ENCODE data around the gene NRXN3. TPM values are rescaled to one million over a fixed set of nuclear protein-coding genes. Genes with fewer than 3 reads are reported as not detected.

Gene NRXN3
- total and polyA plus RNA-seq, 8 donors, result 1.3 to 7.6 (median 1.5) TPM

DNA sequence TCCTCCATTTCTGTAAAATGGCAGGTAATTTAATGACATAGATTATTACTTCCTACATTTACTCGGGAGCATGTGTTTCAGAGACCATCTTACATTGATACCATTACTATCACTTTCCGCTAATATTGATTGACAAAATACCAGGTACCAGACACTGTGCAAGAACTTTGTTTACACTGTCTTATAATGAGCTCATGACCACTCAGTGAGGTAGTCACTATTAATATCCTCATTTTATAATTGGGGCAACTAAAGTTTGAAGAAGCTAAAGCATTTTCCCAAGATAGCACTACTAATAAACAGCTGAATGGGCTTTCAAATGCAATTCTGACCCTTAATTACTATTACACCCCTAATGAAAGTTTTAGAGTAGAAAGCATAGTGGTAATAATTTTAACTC lies 1306.4 kb downstream of the NRXN3 start:
- H3K27ac ChIP-seq, result no peak overlapping the region
- TF ChIP-seq, protein P1, sequence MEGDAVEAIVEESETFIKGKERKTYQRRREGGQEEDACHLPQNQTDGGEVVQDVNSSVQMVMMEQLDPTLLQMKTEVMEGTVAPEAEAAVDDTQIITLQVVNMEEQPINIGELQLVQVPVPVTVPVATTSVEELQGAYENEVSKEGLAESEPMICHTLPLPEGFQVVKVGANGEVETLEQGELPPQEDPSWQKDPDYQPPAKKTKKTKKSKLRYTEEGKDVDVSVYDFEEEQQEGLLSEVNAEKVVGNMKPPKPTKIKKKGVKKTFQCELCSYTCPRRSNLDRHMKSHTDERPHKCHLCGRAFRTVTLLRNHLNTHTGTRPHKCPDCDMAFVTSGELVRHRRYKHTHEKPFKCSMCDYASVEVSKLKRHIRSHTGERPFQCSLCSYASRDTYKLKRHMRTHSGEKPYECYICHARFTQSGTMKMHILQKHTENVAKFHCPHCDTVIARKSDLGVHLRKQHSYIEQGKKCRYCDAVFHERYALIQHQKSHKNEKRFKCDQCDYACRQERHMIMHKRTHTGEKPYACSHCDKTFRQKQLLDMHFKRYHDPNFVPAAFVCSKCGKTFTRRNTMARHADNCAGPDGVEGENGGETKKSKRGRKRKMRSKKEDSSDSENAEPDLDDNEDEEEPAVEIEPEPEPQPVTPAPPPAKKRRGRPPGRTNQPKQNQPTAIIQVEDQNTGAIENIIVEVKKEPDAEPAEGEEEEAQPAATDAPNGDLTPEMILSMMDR (IDR thresholded peaks at IDR 0.05), result no peak
- no peaks in the 10 kb centered on the region for H3K4me1 ChIP-seq
- H3K27me3 ChIP-seq, result no peaks in the 10 kb centered on the region
- DNase-seq (no peak), ATAC-seq (no peak)
- H3K4me3 ChIP-seq, result no peak overlapping the region
- H3K36me3 ChIP-seq, result no peaks in the 10 kb centered on the region
- intact Hi-C loops (cut with DNase I), result no loop called here
- no peaks in the 10 kb centered on the region for H3K9me3 ChIP-seq

DNA sequence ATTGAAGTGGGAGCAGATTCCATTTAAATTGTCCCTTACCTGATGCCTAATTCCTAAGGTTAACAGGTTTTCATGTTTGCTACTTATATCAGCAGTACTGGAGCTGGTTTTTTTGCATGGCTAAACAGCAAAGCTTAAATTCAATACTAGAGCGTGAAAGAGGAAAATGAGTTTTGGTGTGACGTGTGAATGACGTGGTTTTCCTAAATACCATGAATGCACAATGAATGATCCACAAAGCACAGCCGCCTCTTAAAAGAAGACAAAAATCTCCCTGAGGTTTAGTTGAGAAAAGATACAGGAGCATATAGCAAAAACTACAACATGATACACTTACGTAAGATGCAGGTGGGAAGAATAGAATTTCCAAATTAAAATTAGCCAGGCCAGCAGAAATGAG lies 1310.0 kb downstream of the NRXN3 start:
- Histone ChIP-seq H3K36me3 (no peaks in the 10 kb centered on the region), H3K4me3 (no peak overlapping the region), H3K9me3 (no peaks in the 10 kb centered on the region), H3K27ac (no peak overlapping the region), H3K27me3 (no peaks in the 10 kb centered on the region), H3K4me1 (no peaks in the 10 kb centered on the region)
- TF ChIP-seq, protein P1 (IDR thresholded peaks at IDR 0.05), result no peak
- ATAC-seq (no peak), DNase-seq (no peak)
- intact Hi-C loops (cut with DNase I), result no loop called here

DNA sequence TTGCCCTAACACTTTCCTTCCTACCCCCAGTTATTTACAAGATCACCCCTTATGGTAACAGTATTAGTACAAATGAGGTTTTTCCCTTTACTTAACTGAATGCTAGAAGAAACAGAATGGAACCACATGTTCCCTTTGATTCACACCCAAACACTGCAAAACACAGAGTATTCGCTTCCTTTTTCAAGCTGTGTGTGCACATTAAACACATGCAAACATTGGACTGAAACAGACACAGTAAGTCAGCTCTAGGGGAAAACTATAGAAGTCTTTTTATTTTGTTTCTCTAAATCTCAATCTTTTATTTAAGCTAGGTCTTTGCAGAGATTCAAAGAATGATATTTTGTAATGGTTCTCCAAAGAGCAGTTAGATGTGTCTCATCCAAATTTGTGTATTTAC lies 1312.7 kb downstream of the NRXN3 start:
- TF ChIP-seq, protein P1 (IDR thresholded peaks at IDR 0.05), result no peak
- intact Hi-C loops (cut with DNase I), result no loop called here
- no peak for DNase-seq

DNA sequence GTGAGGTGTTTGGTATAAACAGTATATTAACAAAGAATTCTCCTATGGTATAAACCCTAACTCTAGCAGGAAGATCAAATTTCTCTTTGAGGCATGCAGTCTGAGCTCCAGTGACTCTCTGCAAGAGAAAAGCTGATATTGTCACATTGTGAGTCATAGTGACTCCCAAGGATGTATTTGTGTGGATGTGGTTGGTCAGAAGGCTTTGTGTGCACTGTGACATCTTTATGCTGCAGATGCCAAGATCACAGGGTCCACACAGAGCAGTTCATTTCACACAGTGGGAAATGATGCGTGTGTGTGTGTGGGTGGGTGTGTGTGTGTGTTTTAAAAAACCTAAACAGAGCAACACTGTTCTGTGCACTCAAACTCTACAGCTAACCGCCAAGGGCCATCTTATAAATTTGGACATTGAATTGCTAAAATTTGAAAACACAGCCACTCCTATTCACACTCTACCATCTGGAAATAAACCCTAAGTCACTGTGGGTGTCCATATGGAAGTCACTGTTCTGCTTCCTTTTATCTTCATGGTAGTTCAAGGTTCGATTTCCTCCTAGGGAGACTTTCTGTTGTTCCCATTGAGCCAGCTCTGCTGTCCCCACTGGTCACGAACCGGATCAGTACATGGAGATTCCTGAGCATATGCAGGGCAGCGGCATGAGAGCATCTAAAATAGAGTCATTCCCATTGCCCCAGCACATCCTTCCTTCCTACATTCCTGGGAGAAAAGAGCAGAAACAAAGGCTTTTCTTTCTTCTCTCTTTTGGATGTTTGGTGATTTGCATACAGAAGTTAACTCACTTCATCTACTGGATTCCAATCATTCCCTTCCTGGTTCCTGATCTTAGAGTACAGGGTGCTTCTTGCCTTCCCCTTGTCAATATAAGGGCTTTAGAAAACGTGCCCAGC lies 1313.6 kb downstream of the NRXN3 start:
- Histone ChIP-seq H3K27me3 (no peaks in the 10 kb centered on the region), H3K4me1 (no peaks in the 10 kb centered on the region), H3K4me3 (no peak overlapping the region), H3K36me3 (no peaks in the 10 kb centered on the region), H3K9me3 (no peaks in the 10 kb centered on the region), H3K27ac (no peak overlapping the region)
- ATAC-seq, result no peak
- intact Hi-C loops (cut with DNase I), result no loop called here
- DNase-seq, result no peak
- TF ChIP-seq, protein P1 (IDR thresholded peaks at IDR 0.05), result no peak

More for the DNA sequence above, 1312.7 kb downstream of the NRXN3 start:
- no peaks in the 10 kb centered on the region for H3K4me1 ChIP-seq
- H3K27me3 ChIP-seq, result no peaks in the 10 kb centered on the region
- no peak overlapping the region for H3K4me3 ChIP-seq
- no peaks in the 10 kb centered on the region for H3K9me3 ChIP-seq
- H3K36me3 ChIP-seq, result no peaks in the 10 kb centered on the region
- no peak overlapping the region for H3K27ac ChIP-seq
- no peak for ATAC-seq

DNA sequence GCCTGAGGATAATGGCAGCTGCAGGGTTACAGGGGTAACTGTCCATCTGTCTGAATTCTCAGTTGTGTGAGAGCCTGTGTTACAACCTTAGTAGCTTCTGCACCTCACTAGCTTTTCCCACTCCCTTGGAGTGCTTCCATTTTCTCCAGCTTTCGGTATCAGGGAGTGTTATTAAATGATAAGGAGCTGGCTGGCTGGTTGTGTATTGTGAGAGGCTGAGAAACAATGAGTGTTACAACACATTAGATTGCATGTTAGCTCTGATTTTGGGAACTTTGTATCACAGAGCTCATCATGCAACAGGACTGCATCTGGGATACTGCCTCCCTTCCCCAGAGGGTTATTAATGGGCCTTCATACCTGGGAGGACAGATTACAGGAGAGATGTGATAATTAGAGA lies 1317.5 kb downstream of the NRXN3 start:
- DNase-seq (no peak), ATAC-seq (no peak)
- no peak overlapping the region for H3K27ac ChIP-seq
- H3K4me3 ChIP-seq, result no peak overlapping the region
- no peaks in the 10 kb centered on the region for H3K36me3 ChIP-seq
- no peaks in the 10 kb centered on the region for H3K4me1 ChIP-seq
- intact Hi-C loops (cut with DNase I), result no loop called here
- TF ChIP-seq, protein P1 (IDR thresholded peaks at IDR 0.05), result no peak
- H3K27me3 ChIP-seq, result no peaks in the 10 kb centered on the region
- H3K9me3 ChIP-seq, result peaks cover 0 to 2% of the 10 kb centered on the region in 2 donors

Data from left lung (tissue), 10 donors.